ENCODE results near the gene CDC42EP4.

CDC42EP4 gene

DNA sequence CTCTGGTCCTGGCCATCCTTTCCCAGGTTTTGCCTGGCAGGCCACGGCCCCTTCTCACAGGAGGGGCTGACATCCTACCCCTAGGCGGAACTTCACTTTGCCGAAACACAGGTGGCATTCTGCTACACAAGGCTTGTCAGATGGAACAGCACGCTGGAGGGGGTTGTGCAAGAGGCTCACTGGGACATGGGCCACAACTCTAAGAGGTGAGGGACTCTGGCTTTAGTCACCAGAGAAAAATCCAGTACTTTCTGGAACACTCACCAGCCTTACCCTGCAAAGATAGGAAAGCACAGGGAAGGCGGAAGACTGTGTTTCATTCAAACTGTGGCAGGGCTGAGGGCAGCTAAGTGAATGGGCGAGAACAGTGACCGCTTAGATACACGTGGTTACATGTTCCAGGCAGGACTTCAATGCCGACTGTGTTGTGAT lies 18.3 kb downstream of the CDC42EP4 start:
- no peak for DNase-seq

DNA sequence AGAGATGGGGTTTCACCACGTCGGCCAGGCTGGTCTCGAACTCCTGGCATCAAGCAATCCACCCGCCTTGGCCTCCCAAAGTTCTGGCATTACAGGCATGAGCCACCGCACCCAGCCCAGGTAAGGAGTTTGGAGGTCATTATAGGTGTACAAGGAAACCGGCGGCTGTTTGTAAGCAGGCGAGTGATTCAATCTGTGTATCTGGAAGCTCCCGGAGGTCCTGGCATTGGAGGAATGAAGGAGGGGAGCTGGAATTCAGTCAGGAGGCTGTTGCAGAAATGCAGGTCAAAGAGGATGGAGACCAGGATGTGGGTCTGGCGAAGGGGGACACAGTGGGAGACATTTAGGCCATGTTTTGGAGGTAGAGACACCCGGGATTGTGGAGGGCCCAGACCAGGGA lies 18.8 kb downstream of the CDC42EP4 start:
- no peak for DNase-seq

DNA sequence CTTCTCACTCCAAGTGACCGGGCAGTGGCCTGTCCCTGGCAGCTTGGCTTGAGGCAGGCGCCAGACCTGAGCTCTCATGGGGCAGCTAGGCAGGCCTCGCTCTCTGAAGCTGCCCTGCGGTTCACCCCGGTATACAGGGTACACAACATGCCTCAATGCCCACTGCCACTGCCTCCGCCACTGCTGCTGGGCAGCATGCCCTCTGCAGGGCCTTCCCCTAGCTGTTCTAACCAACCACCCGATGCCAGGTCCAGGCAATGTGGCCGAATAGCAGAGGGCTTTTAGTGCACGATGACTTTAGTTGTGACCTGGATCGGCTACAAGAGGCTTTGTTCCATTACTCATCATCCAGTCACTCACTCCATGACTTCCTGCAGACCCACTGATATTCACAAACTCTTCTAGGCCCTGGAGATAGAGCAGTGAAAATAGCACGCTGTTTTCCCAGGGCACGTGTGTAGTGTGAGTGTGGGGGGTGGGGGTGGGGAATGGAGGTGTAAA lies 19.7 kb downstream of the CDC42EP4 start:
- DNase-seq, result no peak

DNA sequence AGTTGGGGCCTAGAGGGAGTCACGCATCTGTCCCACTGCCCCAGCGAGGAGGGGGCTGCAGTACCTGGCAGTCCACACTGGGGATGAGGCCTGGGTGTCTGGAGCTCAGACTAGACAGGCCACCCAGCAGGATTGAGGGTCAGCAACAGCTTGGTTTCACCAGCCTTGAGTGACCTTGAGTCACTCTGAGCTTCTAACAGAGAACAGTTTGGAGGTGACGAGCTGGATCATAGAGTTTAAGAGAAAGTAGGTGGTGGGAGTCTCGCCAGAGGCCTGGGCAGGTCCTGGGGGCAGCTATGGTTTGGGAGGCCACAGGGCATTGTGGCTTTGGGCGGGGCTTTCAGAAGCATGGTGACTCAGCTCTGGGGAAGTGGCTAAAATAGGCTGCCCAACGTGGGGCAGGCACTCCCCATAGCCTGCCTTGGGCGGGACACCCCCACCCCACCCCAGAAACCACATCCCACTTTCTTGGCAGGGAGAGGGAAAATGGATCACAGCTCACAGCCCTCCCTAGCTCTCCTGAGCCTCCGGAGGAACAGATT lies 20.5 kb downstream of the CDC42EP4 start:
- DNase-seq, result no peak

DNA sequence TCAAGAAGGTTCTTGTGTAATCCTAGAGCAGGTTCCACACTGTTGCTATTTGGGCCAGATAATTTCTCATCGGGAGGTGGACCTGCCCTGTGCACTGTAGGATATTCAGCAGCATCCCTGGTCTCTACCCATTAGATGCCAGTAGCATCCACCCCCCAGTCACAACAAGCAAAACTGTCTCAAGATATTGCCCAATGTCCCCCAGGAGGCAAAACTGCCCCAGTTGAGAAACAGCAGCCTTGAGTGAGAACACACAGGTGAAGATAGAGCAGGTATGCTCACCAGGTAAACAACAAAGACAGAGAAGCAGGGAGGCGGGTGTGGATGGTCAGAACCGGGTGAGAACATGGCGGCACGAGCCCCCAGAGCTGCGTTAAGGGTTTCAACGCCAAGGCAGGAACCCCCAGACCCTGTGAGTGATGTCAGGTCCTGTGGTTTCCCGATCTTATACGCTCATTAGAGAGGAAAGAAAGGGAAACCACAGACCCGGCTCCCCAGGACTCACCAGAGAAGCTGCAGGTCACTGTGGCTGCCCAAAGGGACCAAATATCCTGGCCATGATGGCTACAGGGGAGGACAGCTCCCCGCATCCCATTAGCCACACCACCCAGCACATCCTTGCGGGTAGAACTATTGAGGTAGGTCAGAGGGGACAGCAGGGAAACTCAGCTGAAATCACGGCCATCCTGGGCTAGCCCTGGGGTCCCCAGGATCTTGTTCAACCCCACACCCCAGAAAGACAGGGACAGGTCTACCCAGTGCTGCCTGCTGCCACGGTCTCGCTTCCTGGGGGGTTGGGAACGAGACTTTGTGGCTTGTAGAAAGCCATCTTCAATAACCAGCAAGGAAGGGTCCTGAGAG lies 21.2 kb downstream of the CDC42EP4 start:
- no peak for DNase-seq

DNA sequence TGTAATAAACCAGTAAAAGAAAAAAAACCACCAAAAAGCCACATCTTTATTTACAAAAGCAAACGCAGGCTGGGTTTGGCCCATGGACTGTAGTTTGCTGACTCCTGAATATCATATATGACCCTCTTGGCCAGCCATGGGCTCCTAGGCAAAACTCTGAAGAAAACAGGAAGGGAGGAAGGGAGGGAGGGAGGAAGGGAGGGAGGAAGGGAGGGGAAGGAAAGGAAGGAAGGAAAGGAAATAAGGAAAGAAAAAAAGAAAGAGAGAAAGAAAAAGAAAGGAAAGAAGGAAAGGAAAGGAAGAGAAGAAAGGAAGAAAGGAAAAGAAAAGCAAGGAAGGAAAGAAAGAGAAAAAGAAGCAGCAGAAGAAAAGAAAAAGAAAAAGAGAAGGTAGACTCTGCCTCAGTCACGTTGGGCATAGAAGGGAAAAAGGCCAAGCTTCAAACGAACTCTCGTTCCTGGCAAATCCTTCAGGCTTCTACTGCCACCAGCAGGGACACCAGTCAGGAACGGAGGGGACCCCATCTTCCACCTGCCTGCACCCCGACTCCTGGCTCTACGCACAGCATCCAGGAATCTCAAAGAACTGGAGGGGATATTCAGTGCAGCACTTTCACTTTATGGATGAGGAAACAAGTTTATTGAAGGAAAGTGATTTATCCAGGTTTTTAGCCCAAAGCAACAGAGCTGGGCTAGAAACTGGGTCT lies 22.1 kb downstream of the CDC42EP4 start:
- no peak for DNase-seq

DNA sequence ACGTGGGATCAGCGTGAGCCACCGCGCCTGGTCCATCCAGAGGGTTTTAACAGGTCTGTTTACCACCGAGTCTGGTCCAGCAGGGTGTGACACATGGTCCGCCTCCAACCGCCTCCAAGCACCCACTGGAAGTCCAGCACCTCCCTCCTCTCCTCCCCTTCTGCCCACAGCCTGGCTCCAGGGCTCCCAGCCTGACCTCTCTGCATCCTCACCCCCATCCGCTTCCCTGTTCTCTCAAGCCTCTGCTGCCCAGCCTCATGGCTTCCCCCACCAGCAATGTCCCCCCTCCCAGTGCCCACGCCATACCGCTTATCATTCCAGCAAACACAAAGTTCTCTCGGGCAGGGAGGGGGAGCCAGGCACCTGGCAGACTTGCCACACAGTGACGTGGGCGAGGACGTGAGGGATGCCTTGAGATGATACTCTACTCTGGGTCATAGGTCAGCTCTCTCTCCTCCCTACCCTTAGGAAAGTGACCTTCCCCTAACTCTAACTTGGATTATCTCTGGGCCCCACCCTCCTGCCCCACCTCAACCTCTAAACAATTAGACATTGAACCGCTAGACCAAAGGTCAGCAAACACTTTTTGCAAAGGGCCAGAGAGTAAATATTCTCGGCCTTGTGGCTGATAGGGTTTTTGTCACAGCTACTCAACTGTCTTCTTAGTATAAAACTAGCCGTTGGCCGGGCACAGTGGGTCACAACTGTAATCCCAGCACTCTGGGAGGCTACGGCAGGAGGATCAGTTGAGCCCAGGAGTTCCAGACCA lies 23.1 kb downstream of the CDC42EP4 start:
- DNase-seq, result no peak

DNA sequence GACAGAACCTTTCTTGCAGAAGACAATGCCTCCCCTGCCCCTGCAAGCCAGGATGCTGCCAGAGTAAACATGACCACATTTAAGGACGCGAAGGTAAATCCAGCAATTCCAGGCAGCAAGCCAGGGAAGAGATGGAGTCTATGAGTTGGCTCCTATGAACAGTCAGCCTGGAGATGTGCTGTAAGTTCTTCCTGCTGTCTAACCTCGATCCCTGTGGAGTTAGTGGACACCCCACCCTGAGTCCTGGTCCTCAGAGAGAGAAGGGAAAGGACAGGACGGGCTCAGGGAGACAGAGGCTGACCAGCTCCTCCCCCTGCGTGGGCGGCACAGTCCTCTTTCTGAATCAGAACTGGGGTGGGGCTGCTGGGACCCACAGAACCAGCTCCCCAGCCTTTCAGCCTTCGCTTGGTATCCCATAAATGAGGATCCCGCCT lies 24.9 kb downstream of the CDC42EP4 start:
- no peak for DNase-seq

DNA sequence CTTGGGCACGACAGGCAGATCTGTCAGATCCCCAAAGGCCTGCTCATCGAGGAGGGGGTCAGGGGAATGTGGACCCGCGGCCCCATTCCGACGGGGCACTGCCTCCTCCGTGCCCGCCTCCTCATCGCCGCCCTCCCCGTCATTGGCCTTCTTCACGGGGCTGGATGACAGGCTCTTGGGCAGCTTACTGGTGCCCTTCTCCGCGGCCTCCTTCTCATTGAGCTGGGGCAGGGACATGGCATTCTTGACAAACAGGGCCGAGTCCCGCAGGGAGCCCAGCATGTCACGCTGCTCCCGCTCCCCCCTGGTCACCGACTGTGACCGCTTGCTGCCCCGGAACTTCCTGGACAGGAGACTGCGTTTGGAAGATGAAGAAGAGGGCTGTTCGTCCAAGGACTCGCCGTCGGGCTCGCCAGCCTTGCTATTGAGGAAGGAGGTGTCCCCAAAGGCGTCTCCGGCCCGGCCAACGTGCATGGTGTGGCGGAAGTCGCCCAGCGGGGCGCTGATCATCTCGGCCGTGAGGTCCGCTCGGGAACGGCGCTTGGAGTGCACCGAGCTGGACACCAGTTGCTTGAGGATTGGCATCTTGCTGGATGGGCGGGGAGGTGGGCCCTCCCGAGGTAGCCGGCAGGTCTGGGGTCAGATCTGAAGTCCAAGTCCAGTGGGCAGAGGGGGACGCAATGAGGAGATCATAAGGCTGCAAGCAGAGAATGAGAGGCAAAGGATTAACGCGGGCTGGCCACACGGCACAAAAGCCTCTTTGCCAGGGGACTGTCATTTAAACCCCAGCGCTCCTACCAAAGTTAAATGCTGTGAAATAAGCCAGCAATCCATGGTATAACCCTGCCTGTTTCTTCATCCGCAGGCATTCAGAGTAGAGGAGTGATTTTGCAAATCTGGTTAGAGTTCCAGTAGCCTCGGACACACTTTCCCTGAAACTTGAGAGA lies 25.6 kb downstream of the CDC42EP4 start:
- no peak for DNase-seq

DNA sequence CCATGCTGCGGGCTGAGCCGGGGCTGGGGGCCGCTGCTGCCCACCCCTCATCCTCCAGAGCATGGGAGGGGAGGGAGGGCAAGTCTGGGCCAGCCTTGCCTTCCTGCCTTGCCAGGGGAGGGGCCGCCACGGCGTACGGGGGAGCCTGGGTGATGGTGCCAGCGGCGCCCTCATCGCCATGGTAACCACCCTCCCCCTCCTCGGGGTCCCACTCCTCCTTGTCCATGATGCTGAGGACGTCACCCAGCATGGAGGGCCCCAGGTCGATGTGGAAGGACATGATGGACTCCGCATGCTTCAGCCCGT lies 26.2 kb downstream of the CDC42EP4 start:
- no peak for DNase-seq

DNA sequence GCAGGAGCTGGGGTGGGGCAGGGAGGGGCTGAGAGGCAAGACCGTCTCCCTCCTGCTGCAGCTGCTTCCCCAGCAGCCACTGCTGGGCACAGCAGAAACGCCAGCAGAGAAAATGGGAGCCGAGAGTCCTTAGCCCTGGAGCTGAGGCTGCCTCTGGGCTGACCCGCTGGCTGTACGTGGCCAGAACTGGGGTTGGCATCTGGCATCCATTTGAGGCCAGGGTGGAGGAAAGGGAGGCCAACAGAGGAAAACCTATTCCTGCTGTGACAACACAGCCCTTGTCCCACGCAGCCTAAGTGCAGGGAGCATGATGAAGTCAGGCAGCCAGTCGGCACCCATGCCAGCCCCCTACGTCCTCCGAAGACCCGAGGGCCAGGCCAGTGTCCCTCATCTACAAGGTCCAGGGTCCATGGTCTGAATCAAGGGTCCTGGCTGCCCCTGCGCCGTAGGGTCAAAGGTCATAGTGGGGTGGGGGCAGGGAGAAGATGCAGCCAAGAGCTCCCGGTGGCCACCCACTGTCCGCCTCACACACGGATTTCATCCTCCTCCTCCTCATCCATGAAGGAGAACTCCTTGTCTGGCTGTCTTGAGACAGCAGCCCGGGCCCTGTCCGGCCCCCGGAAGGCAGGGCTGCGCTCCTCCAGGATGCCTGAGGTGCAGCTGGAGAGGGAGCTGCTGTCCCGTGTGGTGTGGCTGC lies 26.7 kb downstream of the CDC42EP4 start:
- DNase-seq, result no peak

DNA sequence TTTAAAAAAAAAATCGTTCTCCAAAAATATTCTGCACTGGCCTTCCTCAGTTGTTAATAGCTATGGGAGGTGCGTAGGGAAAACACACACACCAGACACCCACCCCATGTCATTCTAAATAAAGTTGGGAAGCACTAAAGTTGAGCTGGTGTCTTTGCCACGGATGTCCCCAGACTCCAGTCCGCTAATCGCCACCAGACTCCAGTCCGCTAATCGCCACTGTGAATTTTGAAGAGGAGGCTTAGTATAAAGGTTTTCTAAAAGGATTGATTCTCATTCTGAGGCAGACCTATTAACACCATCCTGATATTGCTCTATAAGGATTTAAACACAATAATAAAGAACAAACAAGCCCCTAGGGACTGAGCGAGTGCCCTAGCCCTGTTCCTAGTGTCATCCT lies 27.4 kb downstream of the CDC42EP4 start:
- DNase-seq, result no peak

DNA sequence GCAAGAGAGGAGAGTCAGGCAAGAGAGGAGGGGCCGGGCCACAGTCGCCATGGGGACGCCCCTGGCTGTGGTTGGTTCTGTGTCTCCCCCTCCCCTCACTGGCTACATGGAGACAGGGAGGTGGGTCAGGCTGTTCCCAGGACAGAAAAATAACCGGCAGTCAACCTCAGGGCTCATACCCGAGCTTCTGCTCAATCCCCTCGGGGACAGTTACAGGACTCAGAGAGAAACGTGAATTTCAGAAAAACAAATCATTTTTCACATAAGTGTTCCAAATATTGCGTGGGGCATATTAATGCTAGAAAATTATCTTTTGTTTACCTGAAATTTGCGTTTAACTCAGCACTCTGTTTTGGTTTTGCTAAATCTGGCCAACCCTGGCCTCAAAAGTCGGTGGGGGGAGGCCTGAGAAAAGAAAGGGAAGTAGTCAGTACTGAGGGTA lies 27.9 kb downstream of the CDC42EP4 start:
- no peak for DNase-seq

DNA sequence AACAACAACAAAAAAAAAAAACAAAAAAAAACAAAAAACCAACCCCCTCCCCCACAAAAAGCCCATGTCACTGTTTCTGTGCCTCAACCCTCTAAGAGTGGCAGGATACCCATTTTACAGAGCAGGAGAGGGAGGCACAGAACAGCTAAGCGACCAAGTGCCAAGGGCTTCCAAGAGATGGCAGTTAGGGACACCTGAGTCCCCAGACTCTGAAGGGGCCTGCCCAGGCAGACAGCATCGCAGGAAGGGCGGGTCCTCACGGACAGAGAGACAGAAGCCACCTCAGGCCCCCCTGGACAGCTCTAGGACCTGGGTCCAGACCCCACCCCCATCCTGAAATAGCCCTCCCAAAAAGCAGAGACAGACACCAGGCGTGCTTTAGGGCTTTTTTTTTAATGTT lies 28.6 kb downstream of the CDC42EP4 start:
- no peak for DNase-seq

DNA sequence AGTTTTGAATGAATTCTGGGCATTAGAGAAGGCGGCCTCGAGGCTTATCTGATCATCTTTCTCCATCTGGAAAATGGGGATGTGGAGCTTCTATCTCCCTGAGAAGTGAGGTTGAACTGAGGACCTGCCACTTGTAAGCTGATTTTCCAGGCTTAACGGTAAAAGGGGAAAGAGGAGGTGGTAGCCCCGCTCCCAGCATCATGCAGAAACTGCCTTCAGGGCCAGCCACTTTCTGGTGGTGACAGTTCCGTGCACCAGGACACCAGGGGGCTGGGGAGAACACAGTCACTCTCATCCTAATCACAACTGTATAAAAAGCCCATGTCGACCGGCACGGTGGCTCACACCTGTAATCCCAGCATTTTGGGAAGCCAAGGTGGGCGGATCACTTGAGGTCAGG lies 29.2 kb downstream of the CDC42EP4 start:
- no peak for DNase-seq

DNA sequence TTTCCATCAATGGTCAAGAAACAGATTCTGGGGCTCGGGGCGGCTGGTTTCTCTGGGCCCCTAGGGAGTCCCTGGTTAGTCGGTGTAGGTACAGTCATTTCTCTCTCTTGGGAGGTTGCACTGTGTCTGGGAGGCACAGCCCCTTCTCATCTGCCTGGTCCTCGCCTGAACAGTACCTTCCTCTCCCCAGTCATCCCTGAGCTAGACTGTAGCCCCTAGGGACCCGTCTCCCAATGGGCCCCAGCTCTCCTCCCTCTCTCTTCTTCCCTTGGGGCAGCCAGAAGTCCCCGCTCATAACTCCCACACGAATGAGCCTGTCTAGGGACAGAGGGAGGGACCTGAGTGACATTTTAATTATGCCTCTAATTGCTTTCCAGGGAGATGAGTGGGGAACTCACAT lies 29.9 kb downstream of the CDC42EP4 start:
- no peak for DNase-seq

DNA sequence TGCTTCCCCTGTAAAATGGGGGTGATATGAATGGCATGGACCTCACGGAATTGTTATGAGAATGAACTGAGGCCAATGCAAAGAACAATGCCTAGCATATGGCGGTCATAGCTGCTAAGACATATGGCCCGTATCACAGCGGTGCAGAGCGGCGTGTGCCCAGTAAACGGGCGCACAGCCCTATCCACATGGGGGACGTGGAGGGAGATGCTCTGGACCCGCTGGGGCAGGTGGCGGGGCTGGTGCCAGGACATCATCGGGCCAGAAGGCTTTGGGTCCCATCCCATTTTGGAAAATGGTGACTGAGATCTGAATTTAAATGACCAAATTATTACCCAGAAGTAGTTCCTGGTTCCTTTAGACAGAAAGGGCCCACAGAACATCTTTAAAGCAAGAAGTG lies 31.6 kb downstream of the CDC42EP4 start:
- no peak for DNase-seq

DNA sequence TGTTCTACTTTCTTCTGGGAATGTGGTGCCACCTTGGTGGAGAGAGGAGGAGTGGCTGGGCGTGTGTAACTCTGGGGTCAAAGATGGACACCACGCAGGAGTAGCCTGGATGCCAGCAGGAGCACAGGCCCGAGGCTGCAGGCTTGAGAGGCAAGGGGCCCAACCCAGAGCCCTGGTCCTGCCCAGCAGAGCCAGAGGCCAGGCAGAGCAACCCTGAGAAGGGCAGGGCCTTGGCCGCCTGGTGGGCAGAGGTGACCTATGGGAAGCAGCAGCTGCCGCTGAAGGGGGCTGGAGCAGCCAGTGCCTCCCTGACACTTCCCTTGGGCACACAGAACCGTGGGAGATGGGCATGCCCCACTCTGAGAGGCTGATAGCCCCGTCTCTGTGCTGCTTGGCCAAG lies 32.1 kb downstream of the CDC42EP4 start:
- no peak for DNase-seq

DNA sequence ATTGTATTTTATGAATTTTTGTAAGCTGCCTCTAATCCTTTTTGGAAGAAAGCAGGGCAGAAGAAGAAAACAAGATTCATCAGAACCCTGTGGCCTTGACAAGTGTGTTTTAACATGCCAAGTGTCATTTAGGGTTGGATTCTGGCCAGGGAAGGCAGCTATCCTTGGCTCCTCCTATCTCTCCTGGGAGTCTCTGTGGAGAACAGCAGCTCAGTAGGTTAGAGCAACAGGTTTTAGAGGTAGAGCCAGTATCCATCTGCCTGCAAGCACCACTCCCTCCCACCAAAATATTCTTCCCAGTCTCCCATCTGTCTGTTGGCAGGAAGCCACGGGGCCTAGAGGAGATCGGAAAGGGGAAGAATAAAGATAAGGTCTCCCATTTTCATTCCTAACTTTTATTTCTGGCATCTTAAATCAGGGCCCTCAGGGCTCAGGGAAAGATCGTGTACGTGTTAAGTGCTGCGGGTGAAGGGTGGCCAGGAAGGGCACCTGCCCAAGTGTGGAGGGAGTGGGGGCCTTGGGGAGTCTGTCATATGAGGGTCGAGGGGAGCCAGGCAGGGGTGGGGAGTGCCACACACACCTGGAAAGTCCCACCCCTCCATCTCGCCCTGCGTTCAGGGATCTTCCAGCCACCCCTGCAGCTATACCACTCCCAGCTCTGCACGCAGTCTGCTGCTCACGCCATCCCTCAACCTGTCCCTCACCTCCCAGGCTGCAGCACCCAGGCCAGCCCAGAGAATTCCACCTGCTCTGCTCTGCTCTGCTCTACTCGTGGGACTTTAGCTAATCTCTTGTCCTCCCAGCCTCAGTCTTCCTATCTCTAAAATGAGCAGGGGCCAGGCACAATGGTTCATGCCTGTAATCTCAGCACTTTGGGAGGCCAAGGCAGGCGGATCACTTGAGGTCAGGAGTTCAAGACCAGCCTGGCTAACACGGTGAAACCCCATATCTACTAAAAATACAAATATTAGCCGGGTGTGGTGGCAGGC lies 33.0 kb downstream of the CDC42EP4 start:
- no peak for DNase-seq

DNA sequence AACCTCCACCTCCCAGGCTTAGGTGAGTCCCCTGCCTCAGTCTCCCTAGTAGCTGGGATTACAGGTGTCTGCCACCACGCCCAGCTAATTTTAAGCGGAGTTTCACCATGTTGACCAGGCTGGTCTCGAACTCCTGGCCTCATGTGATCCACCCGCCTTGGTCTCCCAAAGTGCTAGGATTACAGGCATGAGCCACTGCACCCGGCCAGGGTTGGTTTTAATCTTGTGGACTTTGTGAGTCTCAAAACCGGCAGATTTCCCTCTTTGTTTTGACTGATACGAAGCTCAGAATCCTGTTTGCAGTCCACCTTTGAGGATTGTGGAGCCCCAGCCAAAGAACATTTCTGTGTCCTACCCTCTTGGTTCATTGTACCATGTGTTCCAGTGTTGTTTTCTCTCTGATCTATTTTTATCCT lies 33.7 kb downstream of the CDC42EP4 start:
- no peak for DNase-seq

All from stimulated activated CD4-positive, alpha-beta T cell treated with anti-CD3 and anti-CD28 coated beads, Interleukin-12 subunit alpha, Interleukin-12 subunit beta, amount 100 ng/mL, for 4 hours (primary cell).